Measurements from ENCODE around the gene CAMKMT. TPM values are rescaled to one million over a fixed set of nuclear protein-coding genes. Genes with fewer than 3 reads are reported as not detected.

Gene CAMKMT
- total RNA-seq, 3 donors from 2014 or later, result 6.4 to 11.8 (median 10.5) TPM

- Histone ChIP-seq H3K36me3 (peaks cover 4% of the 10 kb centered on the region), H3K4me1 (no peaks in the 10 kb centered on the region), H3K9me3 (no peaks in the 10 kb centered on the region), H3K4me3 (no peak overlapping the region), H3K27ac (no peak overlapping the region), H3K27me3 (no peaks in the 10 kb centered on the region)
- no peak for DNase-seq (ENCODE audit: low spot score in 2 of 2)
- TF ChIP-seq POLR2A (IDR thresholded peaks at IDR 0.05), result no peak
- TF ChIP-seq, protein P1, sequence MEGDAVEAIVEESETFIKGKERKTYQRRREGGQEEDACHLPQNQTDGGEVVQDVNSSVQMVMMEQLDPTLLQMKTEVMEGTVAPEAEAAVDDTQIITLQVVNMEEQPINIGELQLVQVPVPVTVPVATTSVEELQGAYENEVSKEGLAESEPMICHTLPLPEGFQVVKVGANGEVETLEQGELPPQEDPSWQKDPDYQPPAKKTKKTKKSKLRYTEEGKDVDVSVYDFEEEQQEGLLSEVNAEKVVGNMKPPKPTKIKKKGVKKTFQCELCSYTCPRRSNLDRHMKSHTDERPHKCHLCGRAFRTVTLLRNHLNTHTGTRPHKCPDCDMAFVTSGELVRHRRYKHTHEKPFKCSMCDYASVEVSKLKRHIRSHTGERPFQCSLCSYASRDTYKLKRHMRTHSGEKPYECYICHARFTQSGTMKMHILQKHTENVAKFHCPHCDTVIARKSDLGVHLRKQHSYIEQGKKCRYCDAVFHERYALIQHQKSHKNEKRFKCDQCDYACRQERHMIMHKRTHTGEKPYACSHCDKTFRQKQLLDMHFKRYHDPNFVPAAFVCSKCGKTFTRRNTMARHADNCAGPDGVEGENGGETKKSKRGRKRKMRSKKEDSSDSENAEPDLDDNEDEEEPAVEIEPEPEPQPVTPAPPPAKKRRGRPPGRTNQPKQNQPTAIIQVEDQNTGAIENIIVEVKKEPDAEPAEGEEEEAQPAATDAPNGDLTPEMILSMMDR (IDR thresholded peaks at IDR 0.05), result no peak
- no peak for TF ChIP-seq POLR2AphosphoS5 (IDR thresholded peaks at IDR 0.05)
- intact Hi-C loops (cut with DNase I; ENCODE audit: low total_unique reads), result no loop called here
Observed at GRCh38 chr2:44560941-44561340, 199.2 kb downstream of the CAMKMT start.

DNA sequence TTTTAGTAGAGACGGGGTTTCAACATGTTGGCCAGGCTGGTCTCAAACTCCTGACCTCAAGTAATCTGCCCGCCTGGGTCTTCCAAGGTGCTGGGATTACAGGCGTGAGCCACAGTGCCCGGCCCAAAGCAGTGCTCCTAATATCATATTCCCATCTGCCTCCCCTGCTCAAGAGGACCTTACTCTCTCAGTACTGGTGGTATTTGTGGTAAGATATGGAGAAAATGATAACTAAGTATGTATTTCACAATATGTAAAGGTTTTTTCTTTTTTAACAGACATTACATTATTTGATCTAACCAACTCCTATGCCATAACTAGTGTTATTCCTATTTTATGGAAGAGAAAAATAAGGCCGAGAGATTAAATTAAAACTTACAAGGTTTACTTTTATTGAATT lies 201.0 kb downstream of the CAMKMT start:
- no peaks in the 10 kb centered on the region for H3K27me3 ChIP-seq
- TF ChIP-seq POLR2A (IDR thresholded peaks at IDR 0.05), result no peak
- no peak for DNase-seq (ENCODE audit: low spot score in 2 of 2)
- no peak overlapping the region for H3K27ac ChIP-seq
- no peaks in the 10 kb centered on the region for H3K9me3 ChIP-seq
- H3K4me1 ChIP-seq, result no peaks in the 10 kb centered on the region
- H3K4me3 ChIP-seq, result no peak overlapping the region
- intact Hi-C loops (cut with DNase I; ENCODE audit: low total_unique reads), result no loop called here
- peaks cover 4% of the 10 kb centered on the region for H3K36me3 ChIP-seq

- DNase-seq (ENCODE audit: low spot score in 2 of 2), result no peak
- Histone ChIP-seq H3K4me1 (no peaks in the 10 kb centered on the region), H3K4me3 (no peak overlapping the region), H3K27me3 (no peaks in the 10 kb centered on the region), H3K9me3 (no peaks in the 10 kb centered on the region), H3K36me3 (peaks cover 4% of the 10 kb centered on the region), H3K27ac (no peak overlapping the region)
- intact Hi-C loops (cut with DNase I; ENCODE audit: low total_unique reads), result no loop called here
- TF ChIP-seq, protein P1 (IDR thresholded peaks at IDR 0.05), result no peak
- TF ChIP-seq POLR2AphosphoS5 (IDR thresholded peaks at IDR 0.05) (no peak), POLR2A (IDR thresholded peaks at IDR 0.05) (no peak)
Observed at GRCh38 chr2:44564752-44565151, 203.0 kb downstream of the CAMKMT start.

DNA sequence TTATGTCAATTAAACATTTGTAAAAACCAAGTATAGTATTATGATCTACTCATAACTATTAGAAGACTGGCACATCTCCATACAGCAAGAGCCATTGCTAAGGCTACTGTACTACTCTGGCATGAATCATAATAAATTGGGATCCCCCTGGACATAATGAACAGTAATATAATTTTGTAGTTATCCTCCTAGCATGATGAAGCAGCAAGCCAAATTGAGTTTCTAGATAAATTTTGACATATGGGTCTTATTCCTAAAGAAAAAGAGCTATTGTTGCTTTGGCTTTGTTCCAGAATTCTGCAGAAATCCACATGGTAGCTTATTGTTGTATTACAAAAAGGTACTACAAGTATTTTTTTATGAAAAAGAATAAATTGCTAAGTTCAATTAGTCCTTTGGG lies 204.3 kb downstream of the CAMKMT start:
- TF ChIP-seq, protein P1 (IDR thresholded peaks at IDR 0.05), result no peak
- TF ChIP-seq POLR2AphosphoS5 (IDR thresholded peaks at IDR 0.05) (no peak), POLR2A (IDR thresholded peaks at IDR 0.05) (no peak)
- H3K4me1 ChIP-seq, result no peaks in the 10 kb centered on the region
- intact Hi-C loops (cut with DNase I; ENCODE audit: low total_unique reads), result no loop called here
- no peaks in the 10 kb centered on the region for H3K9me3 ChIP-seq
- H3K27ac ChIP-seq, result no peak overlapping the region
- no peak overlapping the region for H3K4me3 ChIP-seq
- no peaks in the 10 kb centered on the region for H3K27me3 ChIP-seq
- no peak for DNase-seq (ENCODE audit: low spot score in 2 of 2)
- peaks cover 2% of the 10 kb centered on the region for H3K36me3 ChIP-seq

GRCh38 chr2:44569491-44569890 lies 207.7 kb downstream of the CAMKMT start:
- intact Hi-C loops (cut with DNase I; ENCODE audit: low total_unique reads), result no loop called here
- Histone ChIP-seq H3K27me3 (no peaks in the 10 kb centered on the region), H3K4me1 (no peaks in the 10 kb centered on the region), H3K27ac (no peak overlapping the region), H3K36me3 (no peaks in the 10 kb centered on the region), H3K4me3 (no peak overlapping the region), H3K9me3 (no peaks in the 10 kb centered on the region)
- no peak for DNase-seq (ENCODE audit: low spot score in 2 of 2)
- TF ChIP-seq POLR2AphosphoS5 (IDR thresholded peaks at IDR 0.05) (no peak), POLR2A (IDR thresholded peaks at IDR 0.05) (no peak)
- TF ChIP-seq, protein P1 (IDR thresholded peaks at IDR 0.05), result no peak

DNA sequence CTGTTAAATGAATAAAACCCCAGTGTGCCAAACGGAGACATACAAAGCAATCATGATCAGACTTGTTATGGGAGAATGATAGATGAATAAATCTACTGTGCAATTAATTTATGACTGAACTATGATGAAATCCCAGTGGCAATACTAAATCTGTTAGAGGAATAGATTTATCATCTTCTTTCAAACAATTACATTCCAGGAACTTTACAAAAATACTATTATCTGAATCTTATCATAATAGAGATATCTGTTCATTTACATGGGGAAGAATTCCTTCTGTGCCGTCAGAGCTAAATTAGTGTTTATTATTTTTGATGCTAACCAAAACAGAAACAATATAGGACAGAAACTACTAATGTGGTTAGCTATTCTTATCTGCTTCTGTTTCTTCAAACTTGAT lies 208.5 kb downstream of the CAMKMT start:
- Histone ChIP-seq H3K27ac (no peak overlapping the region), H3K9me3 (no peaks in the 10 kb centered on the region), H3K27me3 (no peaks in the 10 kb centered on the region), H3K36me3 (no peaks in the 10 kb centered on the region), H3K4me1 (no peaks in the 10 kb centered on the region), H3K4me3 (no peak overlapping the region)
- no peak for DNase-seq (ENCODE audit: low spot score in 2 of 2)
- intact Hi-C loops (cut with DNase I; ENCODE audit: low total_unique reads), result no loop called here
- TF ChIP-seq POLR2A (IDR thresholded peaks at IDR 0.05) (no peak), POLR2AphosphoS5 (IDR thresholded peaks at IDR 0.05) (no peak)
- TF ChIP-seq, protein P1 (IDR thresholded peaks at IDR 0.05), result no peak
